Left colon (tissue), 2 donors: ENCODE data around the gene DHX34. TPM values are rescaled to one million over a fixed set of nuclear protein-coding genes. Genes with fewer than 3 reads are reported as not detected.
"Not testable (repeated sequence)": the region's sequence is repeated elsewhere in the genome, so short reads cannot be mapped to it uniquely, and the experiment has no call there.

Experiments
- ATAC-seq: fragments of 200-7000 bp; cut with Tn5 transposase; one replicate; pipeline ENCODE4 v1.9.1; 2020; ENCODE audit warnings: mild to moderate bottlenecking, moderate library complexity
- DNase-seq, 2 donors: peaks; one replicate each; pipeline ENCODE4 v3.0.0-alpha.2; 2020
- intact Hi-C, 2 donors: fragments of 100-400 bp; cut with DNase I in 1 of 2; cut with micrococcal nuclease in 1 of 2; formaldehyde crosslinking; loops; one replicate each; pipeline versions ENCODE4 v1.11.2 to v1.14.0; 2022; cut with DNase I, micrococcal nuclease
- long read RNA-seq: library from polyadenylated mRNA; unstranded; transcript quantifications from one replicate; pipeline ENCODE4 v2.0.0, GENCODE V29; 2021
- total RNA-seq, 2 donors: library from RNA; stranded (reverse); fragmentation: NEBNext Ultra II Directional; extraction: Animal tissue kit (Norgen Biotek cat#: 25700); gene quantifications; one replicate each; pipeline ENCODE4 v1.2.1, GENCODE V29; 2021
- donor health status: DM: no; HTN: no; CAD: no.
- donor health status: DM: yes; HTN: yes; CAD: no.

Gene DHX34, protein sequence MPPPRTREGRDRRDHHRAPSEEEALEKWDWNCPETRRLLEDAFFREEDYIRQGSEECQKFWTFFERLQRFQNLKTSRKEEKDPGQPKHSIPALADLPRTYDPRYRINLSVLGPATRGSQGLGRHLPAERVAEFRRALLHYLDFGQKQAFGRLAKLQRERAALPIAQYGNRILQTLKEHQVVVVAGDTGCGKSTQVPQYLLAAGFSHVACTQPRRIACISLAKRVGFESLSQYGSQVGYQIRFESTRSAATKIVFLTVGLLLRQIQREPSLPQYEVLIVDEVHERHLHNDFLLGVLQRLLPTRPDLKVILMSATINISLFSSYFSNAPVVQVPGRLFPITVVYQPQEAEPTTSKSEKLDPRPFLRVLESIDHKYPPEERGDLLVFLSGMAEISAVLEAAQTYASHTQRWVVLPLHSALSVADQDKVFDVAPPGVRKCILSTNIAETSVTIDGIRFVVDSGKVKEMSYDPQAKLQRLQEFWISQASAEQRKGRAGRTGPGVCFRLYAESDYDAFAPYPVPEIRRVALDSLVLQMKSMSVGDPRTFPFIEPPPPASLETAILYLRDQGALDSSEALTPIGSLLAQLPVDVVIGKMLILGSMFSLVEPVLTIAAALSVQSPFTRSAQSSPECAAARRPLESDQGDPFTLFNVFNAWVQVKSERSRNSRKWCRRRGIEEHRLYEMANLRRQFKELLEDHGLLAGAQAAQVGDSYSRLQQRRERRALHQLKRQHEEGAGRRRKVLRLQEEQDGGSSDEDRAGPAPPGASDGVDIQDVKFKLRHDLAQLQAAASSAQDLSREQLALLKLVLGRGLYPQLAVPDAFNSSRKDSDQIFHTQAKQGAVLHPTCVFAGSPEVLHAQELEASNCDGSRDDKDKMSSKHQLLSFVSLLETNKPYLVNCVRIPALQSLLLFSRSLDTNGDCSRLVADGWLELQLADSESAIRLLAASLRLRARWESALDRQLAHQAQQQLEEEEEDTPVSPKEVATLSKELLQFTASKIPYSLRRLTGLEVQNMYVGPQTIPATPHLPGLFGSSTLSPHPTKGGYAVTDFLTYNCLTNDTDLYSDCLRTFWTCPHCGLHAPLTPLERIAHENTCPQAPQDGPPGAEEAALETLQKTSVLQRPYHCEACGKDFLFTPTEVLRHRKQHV
- 10 to 100 TPM in 1 of 2 donors, 1 to 10 TPM in 1; 8.5 to 10.6 TPM for total RNA-seq
- long read RNA-seq, partial matches to known transcripts, result 8 of 9 reads
- long read RNA-seq, other reads (novel, unspliced or antisense), result 1 of 9 reads

DNA sequence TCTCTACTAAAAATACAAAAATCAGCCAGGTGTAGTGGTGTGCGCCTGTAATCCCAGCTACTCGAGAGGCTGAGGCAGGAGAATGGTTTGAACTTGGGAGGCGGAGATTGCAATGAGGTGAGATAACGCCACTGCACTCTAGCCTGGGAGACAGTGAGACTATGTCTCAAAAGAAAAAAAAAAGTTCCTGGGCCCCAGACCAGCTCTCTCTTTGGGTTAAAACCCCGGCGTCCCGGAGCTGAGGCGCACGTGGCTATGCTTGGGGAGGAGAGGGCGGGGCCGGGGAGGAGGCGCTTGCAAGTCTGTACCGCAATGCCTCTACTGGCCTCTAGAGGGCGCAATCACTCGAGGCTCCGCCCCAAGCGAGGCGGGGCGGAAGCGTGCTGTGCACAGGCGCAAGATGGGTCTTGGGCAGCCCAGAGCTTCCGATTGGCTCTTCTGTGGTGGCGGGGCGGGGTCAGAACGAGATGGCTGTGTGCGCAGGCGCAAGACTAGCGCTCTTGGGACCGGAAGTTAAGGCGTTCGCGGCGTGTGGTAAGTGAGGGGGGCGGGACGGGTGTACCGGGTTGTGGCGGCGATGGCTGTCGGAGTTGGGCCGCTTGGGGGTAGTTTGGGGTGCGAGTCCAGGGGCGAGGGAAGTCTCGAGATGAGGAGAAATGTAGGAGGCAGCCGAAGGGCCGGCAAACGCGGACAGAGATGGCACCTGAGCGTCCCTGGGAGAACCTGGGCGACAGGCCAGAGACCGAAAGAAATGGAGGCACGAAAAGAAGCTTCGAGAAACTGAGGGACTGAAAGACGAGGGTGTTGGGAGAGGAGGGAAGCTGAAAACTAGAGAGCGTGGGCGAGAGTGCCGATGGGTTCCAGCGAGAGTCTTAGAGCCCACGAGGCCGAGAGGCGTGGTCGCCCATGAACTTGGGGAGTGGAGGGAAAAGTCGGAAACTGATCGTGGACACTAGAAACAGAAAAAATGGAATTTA lies at the start of gene DHX34:
Gene DHX34, plus strand, starts transcription at position 497 of the 977 bp plus-strand sequence. CDS start 3,716 bp downstream, outside the sequence.
- DNase-seq (peak; percentile 99), ATAC-seq (peak; percentile 99)
- intact Hi-C loops, result no loop called here

DNA sequence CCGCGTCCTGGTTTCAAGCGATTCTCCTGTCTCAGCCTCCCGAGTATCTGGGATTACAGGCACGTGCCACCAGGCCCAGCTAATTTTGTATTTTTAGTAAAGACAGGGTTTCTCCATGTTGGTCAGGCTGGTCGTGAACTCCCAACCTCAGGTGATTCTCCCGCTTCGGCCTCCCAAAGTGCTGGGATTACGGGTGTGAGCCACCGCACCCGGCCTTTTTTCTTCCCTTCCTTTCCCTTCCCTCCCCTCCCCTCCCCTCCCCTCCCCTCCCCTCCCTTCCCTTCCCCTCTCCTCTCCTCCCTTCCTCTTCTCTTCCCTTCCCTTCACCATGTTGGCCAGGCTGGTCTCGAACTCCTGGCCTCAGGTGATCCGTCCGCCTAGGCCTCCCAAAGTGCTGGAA lies 48.2 kb upstream of the DHX34 start:
- not testable (repeated sequence) for ATAC-seq, DNase-seq
- intact Hi-C loops, result loop anchor here in 1 of 2 donors (10.0 kb wide), 1 partner anchor 94 kb away; no protein-coding TSS in a partner anchor

DNA sequence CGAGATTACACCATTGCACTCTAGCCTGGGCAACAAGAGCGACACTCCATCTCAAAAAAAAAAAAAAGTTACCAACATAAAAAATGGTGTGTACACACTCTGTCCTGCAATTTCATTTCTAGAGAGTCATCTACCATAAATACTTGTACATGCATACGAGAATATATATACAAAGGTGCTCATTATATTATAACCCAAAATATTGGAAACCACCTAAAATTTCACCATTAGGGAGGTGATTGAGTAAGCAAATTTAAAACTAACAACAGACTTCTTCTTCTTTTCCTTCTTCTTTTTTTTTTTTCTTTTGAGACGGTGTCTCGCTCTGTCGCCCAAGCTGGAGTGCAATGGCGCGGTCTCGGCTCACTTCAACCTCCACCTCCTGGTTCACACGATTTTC lies 46.9 kb upstream of the DHX34 start:
- no peak for ATAC-seq
- DNase-seq, result no peak
- intact Hi-C loops, result loop anchor here in 1 of 2 donors (10.0 kb wide), 1 partner anchor 93 kb away; no protein-coding TSS in a partner anchor

DNA sequence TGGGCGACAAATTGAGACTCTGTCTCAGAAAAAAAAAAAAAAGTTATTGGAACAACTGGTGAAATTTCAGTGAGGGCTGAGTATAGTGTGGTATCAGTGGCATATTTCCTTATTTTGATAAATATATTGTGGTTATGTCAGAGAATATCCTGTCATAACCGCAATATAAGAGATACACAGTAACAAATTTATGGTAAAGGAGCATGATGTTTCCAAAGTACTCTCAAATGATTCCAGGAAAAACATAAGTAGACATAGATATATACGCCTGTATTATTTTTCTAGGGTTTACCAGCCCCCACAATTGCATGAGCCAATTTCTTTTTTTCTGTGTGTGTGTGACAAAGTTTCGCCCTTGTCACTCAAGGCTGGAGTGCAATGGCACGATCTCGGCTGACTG lies 45.1 kb upstream of the DHX34 start:
- DNase-seq (no peak), ATAC-seq (no peak)
- intact Hi-C loops, result loop anchor here in 1 of 2 donors (10.0 kb wide), 1 partner anchor 91 kb away; no protein-coding TSS in a partner anchor

DNA sequence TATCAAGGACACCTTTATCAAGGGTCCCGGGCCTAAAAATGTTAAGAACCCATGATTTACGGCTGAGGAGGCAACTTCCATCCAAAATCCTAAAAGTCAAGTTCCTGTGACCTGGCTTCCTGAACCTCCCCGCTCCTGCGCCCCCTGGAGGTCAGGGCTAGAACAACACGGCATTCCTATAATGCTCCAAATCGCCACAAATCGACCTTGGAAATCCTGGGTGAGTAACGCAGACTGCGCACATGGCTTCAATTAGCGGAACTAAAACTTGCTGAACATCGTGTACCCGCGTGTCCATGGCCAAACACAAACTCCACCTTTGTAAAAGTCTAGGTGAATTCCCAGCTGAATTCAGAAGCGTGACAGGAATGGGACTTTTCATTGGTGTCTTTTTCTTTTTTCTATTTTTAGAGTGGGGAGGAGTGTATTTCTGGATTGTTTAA lies 43.8 kb upstream of the DHX34 start:
- intact Hi-C loops, result loop anchor here in 1 of 2 donors (10.0 kb wide), 1 partner anchor 89 kb away; no protein-coding TSS in a partner anchor
- ATAC-seq, result peak; percentile 49
- DNase-seq, result peak; percentile 48 to 68

DNA sequence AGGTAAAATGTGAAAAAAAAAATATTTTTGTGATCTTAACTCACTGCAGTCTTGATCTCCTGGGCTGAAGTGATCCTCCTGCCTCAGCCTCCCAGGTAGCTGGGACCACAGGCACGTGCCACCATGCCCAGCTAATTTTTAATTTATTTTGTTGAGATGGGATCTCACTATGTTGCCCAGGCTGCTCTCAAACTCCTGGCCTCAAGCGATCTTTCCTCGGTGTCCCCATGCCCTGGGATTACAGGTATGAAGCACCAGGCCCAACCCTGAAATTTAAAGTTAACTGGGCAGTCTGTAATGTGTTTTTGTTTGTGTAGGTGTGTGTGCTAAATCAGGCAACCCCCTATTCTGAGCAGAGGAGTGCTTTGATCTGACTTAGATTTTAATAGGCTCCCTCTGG lies 42.8 kb upstream of the DHX34 start:
- intact Hi-C loops, result loop anchor here in 1 of 2 donors (10.0 kb wide), 1 partner anchor 88 kb away; no protein-coding TSS in a partner anchor
- ATAC-seq (no peak), DNase-seq (no peak)

DNA sequence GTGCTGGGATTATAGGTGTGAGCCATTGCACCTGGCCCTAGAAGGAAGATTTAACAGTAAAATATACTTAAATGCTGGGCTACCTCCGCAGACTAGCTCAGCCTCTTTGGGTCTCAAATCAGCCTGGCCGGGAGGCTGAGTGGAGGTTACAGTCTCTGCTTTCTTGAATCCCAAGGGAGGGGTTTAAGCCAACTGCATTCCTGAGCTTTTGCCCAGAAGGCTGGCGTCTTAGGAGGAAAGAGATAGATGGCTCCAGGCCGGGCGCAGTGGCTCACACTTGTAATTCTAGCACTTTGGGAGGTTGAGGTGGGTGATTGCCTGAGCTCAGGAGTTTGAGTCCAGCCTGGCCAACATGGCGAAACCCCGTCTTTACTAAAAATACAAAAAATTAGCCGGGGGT lies 40.1 kb upstream of the DHX34 start:
- intact Hi-C loops, result loop anchor here in 1 of 2 donors (10.0 kb wide), 1 partner anchor 86 kb away; no protein-coding TSS in a partner anchor

DNA sequence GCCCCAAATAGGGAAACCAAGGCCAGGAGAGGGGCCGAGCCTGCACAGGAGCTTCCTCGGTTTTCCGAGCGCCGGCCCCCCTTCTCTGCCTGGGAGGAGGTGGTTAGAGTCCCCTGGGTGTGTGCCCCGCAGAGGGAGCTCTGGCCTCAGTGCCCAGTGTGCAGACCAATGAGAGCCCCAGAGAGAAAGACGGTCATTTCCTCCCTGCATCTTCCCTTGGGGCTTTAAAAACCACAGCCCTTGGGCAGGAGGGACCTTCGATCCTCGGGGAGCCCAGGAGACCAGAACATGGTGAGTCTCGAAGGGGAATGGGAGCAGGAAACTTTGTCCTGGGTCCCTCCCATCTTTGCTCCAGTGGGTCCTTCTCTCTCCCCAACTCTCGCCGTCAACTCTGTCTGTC lies 39.5 kb upstream of the DHX34 start, which contains the start of gene C5AR1:
Gene C5AR1, plus strand, starts transcription at position 254 of the 400 bp plus-strand sequence. Its CDS starts 35 bp downstream, at position 289.
- ATAC-seq, result no peak
- intact Hi-C loops, result loop anchor here in 1 of 2 donors (10.0 kb wide), 1 partner anchor 85 kb away; no protein-coding TSS in a partner anchor
- DNase-seq, result peak in 1 of 2 donors; percentile 17

More for the DNA sequence above, 40.1 kb upstream of the DHX34 start:
- DNase-seq (no peak), ATAC-seq (no peak)

DNA sequence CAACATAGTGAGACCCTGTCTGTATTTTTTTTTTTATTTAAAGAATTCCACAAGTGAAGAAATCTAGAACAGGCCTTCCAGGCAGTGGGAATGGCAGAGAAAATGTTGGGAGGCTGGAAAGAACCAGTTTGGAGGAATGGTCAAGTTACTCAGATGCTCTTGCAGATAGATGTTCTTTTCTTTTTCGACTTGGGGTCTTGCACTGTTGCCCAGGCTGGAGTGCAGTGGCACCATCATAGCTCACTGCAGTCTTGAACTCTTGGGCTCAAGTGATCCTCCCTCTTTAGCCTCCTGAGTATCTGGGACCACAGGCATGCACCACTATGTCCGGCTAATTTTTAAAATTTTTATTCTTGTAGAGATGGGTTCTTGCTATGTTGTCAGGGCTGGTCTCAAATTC lies 38.8 kb upstream of the DHX34 start:
- DNase-seq, result no peak
- no peak for ATAC-seq
- intact Hi-C loops, result no loop called here

DNA sequence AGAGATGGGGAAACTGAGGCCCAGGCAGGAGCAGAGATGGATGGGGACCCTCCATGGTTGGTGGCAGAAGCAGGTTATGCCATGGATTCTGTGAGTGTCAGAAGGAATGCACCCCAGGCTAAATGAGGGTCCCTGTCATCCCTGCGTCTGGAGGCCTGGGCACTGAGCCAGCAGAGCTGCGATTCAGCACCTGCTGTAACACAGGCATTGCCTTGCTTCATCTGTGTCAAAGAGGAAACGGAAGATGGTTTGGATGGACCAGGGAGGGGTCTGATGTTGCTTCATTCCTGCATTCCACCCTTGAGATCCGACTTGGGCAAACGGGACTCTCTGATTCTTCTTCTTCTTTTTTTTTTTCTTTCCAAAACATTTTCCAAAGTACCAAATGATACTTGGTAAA lies 38.3 kb upstream of the DHX34 start:
- ATAC-seq, result no peak

DNA sequence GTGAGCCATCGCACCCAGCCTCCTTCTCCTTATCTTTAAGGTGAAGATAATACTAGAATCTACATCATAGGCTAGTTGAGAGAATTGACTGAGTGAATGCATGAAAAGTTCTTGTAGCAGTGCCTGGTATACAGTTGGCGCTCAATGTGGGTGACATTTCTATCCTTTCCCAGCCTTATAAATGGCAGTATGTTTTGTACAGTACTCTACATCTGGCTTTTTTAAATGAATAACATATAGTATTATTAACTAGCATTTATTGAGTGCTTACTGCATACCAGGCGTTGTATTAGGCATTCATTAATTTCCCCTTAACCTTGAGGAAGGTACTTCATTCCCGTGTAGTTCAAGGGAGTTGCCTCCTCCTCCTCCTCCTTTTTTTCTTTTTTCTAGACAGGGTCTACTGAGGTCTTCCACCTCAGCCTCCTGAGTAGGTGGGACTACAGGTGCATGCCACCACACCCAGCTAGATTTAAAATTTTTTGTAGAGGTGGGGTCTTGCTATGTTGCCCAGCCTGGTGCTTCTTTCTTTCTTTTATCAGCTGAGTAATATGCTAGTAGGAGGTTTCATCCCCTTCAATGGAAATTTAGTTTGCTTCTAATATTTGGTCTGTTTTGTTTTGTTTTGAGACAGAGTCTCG lies 36.6 kb upstream of the DHX34 start:
- ATAC-seq (no peak), DNase-seq (no peak)
- intact Hi-C loops, result no loop called here

More for the DNA sequence above, 38.3 kb upstream of the DHX34 start:
- intact Hi-C loops, result no loop called here
- DNase-seq, result peak in 1 of 2 donors; percentile 26

DNA sequence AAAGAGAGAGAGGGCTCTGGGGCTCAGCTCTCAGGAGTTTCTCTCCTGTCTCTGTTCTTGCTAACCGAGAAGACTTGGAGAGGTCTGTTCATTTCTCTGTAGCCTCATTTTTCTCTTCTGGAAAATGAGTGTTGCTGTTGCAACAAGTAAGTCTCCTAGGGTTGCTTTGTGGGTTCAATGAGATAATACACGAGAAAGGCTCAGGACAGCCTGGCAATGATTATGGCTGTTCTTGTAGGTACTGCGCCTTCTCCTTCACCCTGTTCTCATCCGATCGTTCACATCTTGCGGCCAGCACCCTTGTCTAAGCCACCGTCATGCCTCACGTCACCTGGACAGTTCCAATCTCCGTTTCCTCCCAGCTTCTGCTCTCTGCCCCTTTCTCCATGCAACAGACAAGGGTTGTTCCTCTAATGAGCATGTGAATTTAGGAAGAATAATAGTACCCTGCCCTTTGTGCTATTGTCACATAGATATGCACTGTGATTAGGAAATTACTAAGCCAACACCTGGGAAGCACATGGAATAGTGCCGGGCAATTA lies 35.3 kb upstream of the DHX34 start:
- no peak for ATAC-seq
- DNase-seq, result no peak
- intact Hi-C loops, result no loop called here

DNA sequence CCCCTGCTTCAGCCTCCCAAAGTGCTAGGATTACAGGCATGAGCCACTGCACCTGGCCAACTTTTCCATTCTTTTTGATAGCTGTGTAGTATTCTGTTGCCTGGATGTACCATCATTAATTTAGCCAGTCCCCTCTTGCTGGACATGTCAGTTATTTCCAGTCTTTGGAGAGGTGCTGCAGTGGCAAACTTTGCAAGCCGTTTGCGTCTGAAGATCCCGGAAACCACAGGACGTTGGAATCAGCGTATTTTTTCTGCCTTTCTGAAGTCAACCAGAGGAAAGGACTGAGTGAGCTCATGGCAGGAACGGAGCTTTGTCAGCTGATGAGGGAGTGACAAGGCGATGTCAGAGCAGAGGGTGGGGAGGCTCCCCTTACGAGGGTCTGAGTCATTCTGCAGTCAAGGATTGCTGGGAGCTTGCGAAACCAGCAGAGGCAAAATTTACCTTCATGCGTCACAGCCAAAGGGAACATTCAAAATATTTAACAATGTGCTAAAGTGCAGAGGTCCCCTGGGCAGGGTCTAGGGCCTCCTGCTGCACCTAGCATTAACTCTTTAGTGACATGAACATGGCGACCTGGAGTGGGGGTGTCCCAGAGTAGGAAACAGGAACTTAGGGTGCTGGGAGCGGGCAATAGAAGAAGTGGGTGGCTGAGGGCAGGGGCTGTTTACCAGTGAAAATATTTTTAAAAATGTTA lies 33.8 kb upstream of the DHX34 start:
- intact Hi-C loops, result no loop called here
- peak; percentile 46 for ATAC-seq
- peak in 1 of 2 donors; percentile 47 for DNase-seq

DNA sequence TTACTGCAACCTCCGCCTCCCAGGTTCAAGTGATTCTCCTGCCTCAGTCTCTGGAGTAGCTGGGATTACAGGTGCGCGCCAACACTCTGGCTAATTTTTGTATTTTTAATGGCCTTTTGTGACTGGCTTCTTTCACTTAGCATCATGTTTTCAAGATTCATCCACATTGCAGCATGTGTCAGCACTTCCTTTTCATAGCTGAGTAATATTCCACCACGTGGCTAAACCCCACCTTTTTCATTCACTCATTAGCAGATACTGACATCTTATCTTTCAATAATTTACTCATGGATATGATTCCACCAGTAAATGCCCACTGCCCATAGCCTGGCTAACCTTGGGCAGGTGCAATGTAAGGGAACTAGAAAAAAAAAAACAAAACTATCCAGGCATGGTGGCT lies 32.6 kb upstream of the DHX34 start:
- ATAC-seq (no peak), DNase-seq (no peak)
- intact Hi-C loops, result no loop called here

DNA sequence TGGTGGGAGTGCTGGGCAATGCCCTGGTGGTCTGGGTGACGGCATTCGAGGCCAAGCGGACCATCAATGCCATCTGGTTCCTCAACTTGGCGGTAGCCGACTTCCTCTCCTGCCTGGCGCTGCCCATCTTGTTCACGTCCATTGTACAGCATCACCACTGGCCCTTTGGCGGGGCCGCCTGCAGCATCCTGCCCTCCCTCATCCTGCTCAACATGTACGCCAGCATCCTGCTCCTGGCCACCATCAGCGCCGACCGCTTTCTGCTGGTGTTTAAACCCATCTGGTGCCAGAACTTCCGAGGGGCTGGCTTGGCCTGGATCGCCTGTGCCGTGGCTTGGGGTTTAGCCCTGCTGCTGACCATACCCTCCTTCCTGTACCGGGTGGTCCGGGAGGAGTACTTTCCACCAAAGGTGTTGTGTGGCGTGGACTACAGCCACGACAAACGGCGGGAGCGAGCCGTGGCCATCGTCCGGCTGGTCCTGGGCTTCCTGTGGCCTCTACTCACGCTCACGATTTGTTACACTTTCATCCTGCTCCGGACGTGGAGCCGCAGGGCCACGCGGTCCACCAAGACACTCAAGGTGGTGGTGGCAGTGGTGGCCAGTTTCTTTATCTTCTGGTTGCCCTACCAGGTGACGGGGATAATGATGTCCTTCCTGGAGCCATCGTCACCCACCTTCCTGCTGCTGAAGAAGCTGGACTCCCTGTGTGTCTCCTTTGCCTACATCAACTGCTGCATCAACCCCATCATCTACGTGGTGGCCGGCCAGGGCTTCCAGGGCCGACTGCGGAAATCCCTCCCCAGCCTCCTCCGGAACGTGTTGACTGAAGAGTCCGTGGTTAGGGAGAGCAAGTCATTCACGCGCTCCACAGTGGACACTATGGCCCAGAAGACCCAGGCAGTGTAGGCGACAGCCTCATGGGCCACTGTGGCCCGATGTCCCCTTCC lies 28.9 kb upstream of the DHX34 start:
- ATAC-seq, result no peak
- intact Hi-C loops, result no loop called here
- DNase-seq, result no peak
